ENCODE data around the gene SNAI1. TPM values are rescaled to one million over a fixed set of nuclear protein-coding genes. Genes with fewer than 3 reads are reported as not detected.

Gene SNAI1
- total RNA-seq, 1 experiment from 2014 or later = 3.6 TPM

GRCh38 chr20:50032955-50033666 is 50.3 kb downstream of the SNAI1 start:
- Histone ChIP-seq H3K36me3 (ENCODE audit: low read depth) (no peaks in the 10 kb centered on the region), H3K79me2 (ENCODE audit: low read depth) (no peaks in the 10 kb centered on the region), H3K4me1 (replicated peaks; ENCODE audit: insufficient read depth) (peaks cover 54% of the 10 kb centered on the region), H4K20me1 (ENCODE audit: insufficient read depth) (no peaks in the 10 kb centered on the region), H3K9me2 (ENCODE audit: insufficient read depth) (no peaks in the 10 kb centered on the region), H2AFZ (no peak overlapping the region), H3K27me3 (ENCODE audit: insufficient read depth, low read depth) (no peaks in the 10 kb centered on the region), H3K4me3 (no peak overlapping the region), H3K9me3 (ENCODE audit: insufficient read depth, low read depth) (no peaks in the 10 kb centered on the region), H3K4me2 (peak overlapping the region; percentile 37), H3F3A (ENCODE audit: insufficient read depth, low read depth) (peaks cover 54% of the 10 kb centered on the region), H3K27ac (peak overlapping the region; percentile 70)
- ChIA-PET POLR2A (ENCODE audit: unreplicated experiment) (interaction anchor here (0.6 kb wide), 1 partner anchor 14 kb away, joined by 7 read pairs; no protein-coding TSS in a partner anchor), CTCF (no interaction called here)
- intact Hi-C loops (cut with micrococcal nuclease; ENCODE audit: unreplicated experiment) = no loop called here
- BruUV-seq (replicated peaks) = TSS peak; percentile 75
- no peak for DNase-seq
- TF ChIP-seq EZH2 (IDR thresholded peaks at IDR 0.05; ENCODE audit: low read depth) = no peak
- TF ChIP-seq CTCF (conservative IDR thresholded peaks at IDR 0.05) = no peak

GRCh38 chr20:50034567-50035180 is 51.9 kb downstream of the SNAI1 start:
- H3K4me2 ChIP-seq = peak overlapping the region; percentile 4; the same call in 1 of the 2 replicates
- CTCF ChIA-PET = no interaction called here
- intact Hi-C loops (cut with micrococcal nuclease; ENCODE audit: unreplicated experiment) = loop anchor here (5.0 kb wide), 1 partner anchor 52 kb away; the partner anchor contains the start of gene SNAI1
- H3K4me1 ChIP-seq (replicated peaks; ENCODE audit: insufficient read depth) = peaks cover 56% of the 10 kb centered on the region
- POLR2A ChIA-PET (ENCODE audit: unreplicated experiment) = interaction anchor here (0.6 to 0.7 kb wide), 2 partner anchors 69 to 199 kb away, joined by 5 read pairs; no protein-coding TSS in a partner anchor
- H3K27me3 ChIP-seq (ENCODE audit: insufficient read depth, low read depth) = no peaks in the 10 kb centered on the region
- no peaks in the 10 kb centered on the region for H3K9me3 ChIP-seq (ENCODE audit: insufficient read depth, low read depth)
- peaks cover 46% of the 10 kb centered on the region for H3F3A ChIP-seq (ENCODE audit: insufficient read depth, low read depth)
- BruUV-seq (replicated peaks) = TSS peak; percentile 41
- no peak for TF ChIP-seq CTCF (conservative IDR thresholded peaks at IDR 0.05)
- TF ChIP-seq EZH2 (IDR thresholded peaks at IDR 0.05; ENCODE audit: low read depth) = no peak
- peak in 1 of 2 experiments; percentile 65 for DNase-seq
- H2AFZ ChIP-seq = no peak overlapping the region
- H3K9me2 ChIP-seq (ENCODE audit: insufficient read depth) = no peaks in the 10 kb centered on the region
- H3K4me3 ChIP-seq = no peak overlapping the region
- H3K36me3 ChIP-seq (ENCODE audit: low read depth) = no peaks in the 10 kb centered on the region
- H3K79me2 ChIP-seq (ENCODE audit: low read depth) = no peaks in the 10 kb centered on the region
- H4K20me1 ChIP-seq (ENCODE audit: insufficient read depth) = no peaks in the 10 kb centered on the region
- H3K27ac ChIP-seq = peak overlapping the region; percentile 70

GRCh38 chr20:50036703-50037102 is 53.9 kb downstream of the SNAI1 start:
- Histone ChIP-seq H4K20me1 (ENCODE audit: insufficient read depth) (no peaks in the 10 kb centered on the region), H3F3A (ENCODE audit: insufficient read depth, low read depth) (peaks cover 34% of the 10 kb centered on the region), H3K4me1 (replicated peaks; ENCODE audit: insufficient read depth) (peaks cover 43% of the 10 kb centered on the region), H3K27me3 (ENCODE audit: insufficient read depth, low read depth) (no peaks in the 10 kb centered on the region), H3K4me3 (no peak overlapping the region), H3K36me3 (ENCODE audit: low read depth) (no peaks in the 10 kb centered on the region), H3K4me2 (no peak overlapping the region), H3K9me2 (ENCODE audit: insufficient read depth) (no peaks in the 10 kb centered on the region), H2AFZ (no peak overlapping the region), H3K27ac (no peak overlapping the region), H3K79me2 (ENCODE audit: low read depth) (no peaks in the 10 kb centered on the region), H3K9me3 (ENCODE audit: insufficient read depth, low read depth) (no peaks in the 10 kb centered on the region)
- POLR2A ChIA-PET (ENCODE audit: unreplicated experiment) = interaction anchor here (0.7 kb wide), 1 partner anchor 64 kb away, joined by 10 read pairs; no protein-coding TSS in a partner anchor
- DNase-seq = no peak
- BruUV-seq (replicated peaks) = no TSS peak
- TF ChIP-seq EZH2 (IDR thresholded peaks at IDR 0.05; ENCODE audit: low read depth) (no peak), CTCF (conservative IDR thresholded peaks at IDR 0.05) (no peak)
- intact Hi-C loops (cut with micrococcal nuclease; ENCODE audit: unreplicated experiment) = loop anchor here (5.0 kb wide), 1 partner anchor 54 kb away; the partner anchor contains the start of gene SNAI1
- CTCF ChIA-PET = no interaction called here
